ENCODE data around the gene TMEM150C.
"Not testable (repeated sequence)": the region's sequence is repeated elsewhere in the genome, so short reads cannot be mapped to it uniquely, and the experiment has no call there.

DNA sequence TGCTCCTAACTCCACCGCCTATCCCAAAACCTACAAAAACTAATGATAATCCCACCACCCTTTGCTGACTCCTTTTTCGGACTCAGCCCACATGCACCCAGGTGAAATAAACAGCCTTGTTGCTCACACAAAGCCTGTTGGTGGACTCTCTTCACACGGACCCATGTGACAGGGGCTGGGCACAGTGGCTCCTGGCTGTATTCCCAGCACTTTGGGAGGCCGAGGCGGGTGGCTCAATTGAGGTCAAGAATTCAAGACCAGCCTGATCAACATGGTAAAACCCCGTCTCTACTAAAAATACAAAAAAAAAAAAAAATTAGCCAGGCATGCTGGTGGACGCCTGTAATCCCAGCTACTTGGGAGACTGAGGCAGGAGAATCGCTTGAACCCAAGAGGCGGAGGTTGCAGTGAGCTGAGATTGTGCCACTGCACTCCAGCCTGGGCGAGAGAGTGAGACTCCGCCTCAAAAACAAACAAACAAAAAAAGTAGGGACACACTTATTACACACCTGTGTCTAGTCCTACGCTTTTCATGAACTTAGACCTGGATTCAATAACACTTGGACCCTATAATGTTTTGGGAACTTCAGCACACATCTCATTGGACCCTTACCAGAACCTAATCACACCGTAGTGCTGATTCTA is 2.6 kb downstream of the TMEM150C start:
- not testable (repeated sequence) for TF ChIP-seq POLR2A, CTCF (IDR thresholded peaks at IDR 0.05)

Measured in right lobe of liver (tissue), 4 donors.